ENCODE data around the gene RCVRN.

The RCVRN gene

DNA sequence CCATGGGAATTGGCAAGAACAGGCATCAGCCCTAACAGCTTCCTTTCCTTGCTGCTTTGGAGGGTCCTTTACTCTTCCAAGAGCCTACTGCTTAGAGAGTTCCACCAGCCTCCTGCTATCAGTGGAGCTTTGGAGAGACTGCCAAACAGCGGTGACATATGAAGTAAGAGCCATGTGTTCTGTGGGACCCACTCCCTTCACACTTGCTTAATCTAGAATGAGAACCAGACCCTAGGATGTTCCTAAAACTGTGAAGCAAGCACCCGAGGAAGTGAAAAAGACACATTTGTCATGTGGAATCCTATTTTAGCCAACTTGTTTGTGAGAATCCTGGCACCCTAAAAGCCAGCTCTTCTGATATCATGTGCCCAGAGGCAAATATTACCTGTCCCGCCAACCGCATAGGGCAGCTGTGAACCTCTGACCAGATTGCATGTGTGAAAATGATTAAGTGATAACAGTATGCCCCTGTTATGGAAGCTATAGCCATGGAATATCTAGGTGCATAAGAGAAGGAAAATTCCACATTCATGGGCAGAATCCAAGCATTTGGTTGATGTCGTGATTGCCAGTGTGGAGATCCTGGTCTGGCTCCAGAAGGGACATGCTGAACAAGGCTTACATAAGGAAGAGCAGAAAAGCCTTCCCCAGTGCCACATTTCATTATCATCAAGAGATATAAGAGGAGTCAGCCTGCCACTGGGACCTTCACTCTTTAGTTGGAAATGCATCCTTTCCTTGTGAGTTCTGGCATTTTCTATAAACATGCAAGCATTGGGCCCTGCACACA lies 18.7 kb downstream of the RCVRN start:
- TF ChIP-seq CTCF (conservative IDR thresholded peaks at IDR 0.05; ENCODE audit: low read length) (no peak), EZH2phosphoT487 (IDR thresholded peaks at IDR 0.05; ENCODE audit: borderline replicate concordance) (no peak)
- Histone ChIP-seq H3K9me3 (ENCODE audit: insufficient read depth, low read depth, low read length) (peaks cover 12% of the 10 kb centered on the region; the same call in 1 of the 2 replicates), H3K9me2 (replicated peaks; ENCODE audit: low read depth, low read length) (no peaks in the 10 kb centered on the region), H3F3A (ENCODE audit: low read depth) (no peaks in the 10 kb centered on the region), H3K27me3 (ENCODE audit: insufficient read depth, low read length, poor library complexity, severe bottlenecking) (no peaks in the 10 kb centered on the region), H4K20me1 (ENCODE audit: insufficient read depth, low read length, poor library complexity, severe bottlenecking) (no peaks in the 10 kb centered on the region), H3K4me3 (ENCODE audit: low read length, poor library complexity, severe bottlenecking) (no peak overlapping the region), H3K79me2 (ENCODE audit: insufficient read depth, low read length) (no peaks in the 10 kb centered on the region), H3K4me2 (ENCODE audit: low read depth, low read length, poor library complexity, severe bottlenecking) (no peak overlapping the region), H3K36me3 (ENCODE audit: insufficient read depth, low read length) (no peaks in the 10 kb centered on the region), H2AFZ (ENCODE audit: low read length) (no peak overlapping the region), H3K4me1 (ENCODE audit: insufficient read depth, low read length, poor library complexity, severe bottlenecking) (no peaks in the 10 kb centered on the region), H3K9ac (ENCODE audit: low read depth, low read length, poor library complexity, severe bottlenecking) (no peak overlapping the region)

DNA sequence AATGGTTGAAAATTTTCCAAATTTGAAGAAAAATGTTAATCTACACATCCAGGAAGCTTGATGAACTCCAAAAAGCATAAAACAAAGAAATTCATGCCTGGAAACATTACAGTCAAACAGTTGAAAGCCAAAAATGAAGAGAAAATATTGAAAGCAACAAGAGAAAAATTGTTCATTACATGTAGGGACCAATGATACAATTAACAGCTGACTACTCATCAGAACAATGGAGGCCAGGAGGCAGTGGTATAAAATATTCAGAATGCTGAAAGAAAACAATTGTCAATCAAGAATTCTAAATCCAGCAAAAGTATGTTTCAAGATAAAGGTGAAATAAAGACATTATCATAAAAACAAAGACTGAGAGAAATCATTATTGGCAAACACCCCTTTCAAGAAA lies 21.6 kb downstream of the RCVRN start:
- Histone ChIP-seq H3K9ac (ENCODE audit: low read depth, low read length, poor library complexity, severe bottlenecking) (no peak overlapping the region), H3K9me2 (replicated peaks; ENCODE audit: low read depth, low read length) (no peaks in the 10 kb centered on the region), H3K36me3 (ENCODE audit: insufficient read depth, low read length) (no peaks in the 10 kb centered on the region), H3K4me1 (ENCODE audit: insufficient read depth, low read length, poor library complexity, severe bottlenecking) (no peaks in the 10 kb centered on the region), H2AFZ (ENCODE audit: low read length) (no peak overlapping the region), H3K27me3 (ENCODE audit: insufficient read depth, low read length, poor library complexity, severe bottlenecking) (no peaks in the 10 kb centered on the region), H3K4me3 (ENCODE audit: low read length, poor library complexity, severe bottlenecking) (no peak overlapping the region), H3K9me3 (ENCODE audit: insufficient read depth, low read depth, low read length) (peaks cover 12% of the 10 kb centered on the region; the same call in 1 of the 2 replicates), H3K4me2 (ENCODE audit: low read depth, low read length, poor library complexity, severe bottlenecking) (no peak overlapping the region), H3K79me2 (ENCODE audit: insufficient read depth, low read length) (no peaks in the 10 kb centered on the region), H4K20me1 (ENCODE audit: insufficient read depth, low read length, poor library complexity, severe bottlenecking) (no peaks in the 10 kb centered on the region), H3F3A (ENCODE audit: low read depth) (no peaks in the 10 kb centered on the region)
- TF ChIP-seq CTCF (conservative IDR thresholded peaks at IDR 0.05; ENCODE audit: low read length) = no peak
- TF ChIP-seq EZH2phosphoT487 (IDR thresholded peaks at IDR 0.05; ENCODE audit: borderline replicate concordance) = no peak

DNA sequence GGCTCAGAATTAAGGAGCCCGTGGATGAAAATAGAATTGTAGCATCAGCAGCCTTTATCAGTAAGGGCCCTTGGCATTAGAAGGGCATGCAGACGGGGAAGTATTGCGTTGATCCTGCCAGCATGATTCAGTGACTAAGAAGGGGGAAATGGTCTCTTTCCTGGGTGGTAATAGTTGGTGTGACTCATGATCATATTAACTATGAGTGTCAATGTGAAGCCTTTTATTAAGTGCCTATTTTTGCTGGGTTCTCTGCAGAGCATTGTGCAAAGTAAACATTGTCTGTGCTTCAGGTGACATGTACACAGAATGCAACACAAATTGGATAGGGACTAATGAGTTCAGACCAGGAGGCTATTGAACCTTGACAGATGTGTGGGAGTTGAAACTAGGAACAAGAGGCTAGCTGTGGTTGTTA lies 24.5 kb downstream of the RCVRN start:
- no peak overlapping the region for H2AFZ ChIP-seq (ENCODE audit: low read length)
- no peaks in the 10 kb centered on the region for H4K20me1 ChIP-seq (ENCODE audit: insufficient read depth, low read length, poor library complexity, severe bottlenecking)
- H3K9me3 ChIP-seq (ENCODE audit: insufficient read depth, low read depth, low read length) = peaks cover 12% of the 10 kb centered on the region; the same call in 1 of the 2 replicates
- H3K4me3 ChIP-seq (ENCODE audit: low read length, poor library complexity, severe bottlenecking) = no peak overlapping the region
- H3K4me1 ChIP-seq (ENCODE audit: insufficient read depth, low read length, poor library complexity, severe bottlenecking) = no peaks in the 10 kb centered on the region
- no peaks in the 10 kb centered on the region for H3K27me3 ChIP-seq (ENCODE audit: insufficient read depth, low read length, poor library complexity, severe bottlenecking)
- H3K4me2 ChIP-seq (ENCODE audit: low read depth, low read length, poor library complexity, severe bottlenecking) = no peak overlapping the region
- no peak overlapping the region for H3K9ac ChIP-seq (ENCODE audit: low read depth, low read length, poor library complexity, severe bottlenecking)
- H3K9me2 ChIP-seq (replicated peaks; ENCODE audit: low read depth, low read length) = no peaks in the 10 kb centered on the region
- H3K36me3 ChIP-seq (ENCODE audit: insufficient read depth, low read length) = no peaks in the 10 kb centered on the region
- H3F3A ChIP-seq (ENCODE audit: low read depth) = no peaks in the 10 kb centered on the region
- TF ChIP-seq EZH2phosphoT487 (IDR thresholded peaks at IDR 0.05; ENCODE audit: borderline replicate concordance) (no peak), CTCF (conservative IDR thresholded peaks at IDR 0.05; ENCODE audit: low read length) (no peak)
- H3K79me2 ChIP-seq (ENCODE audit: insufficient read depth, low read length) = no peaks in the 10 kb centered on the region

All from Loucy (cell line).